Measurements from ENCODE around the gene HHEX. TPM values are rescaled to one million over a fixed set of nuclear protein-coding genes. Genes with fewer than 3 reads are reported as not detected.

HHEX gene
- polyA plus RNA-seq, 1 donor from 2014 or later = not detected

GRCh38 chr10:92690915-92691590 is 1.3 kb downstream of the HHEX start:
- Histone ChIP-seq H3K27ac (ENCODE audit: low read length) (no peak overlapping the region), H3K4me3 (ENCODE audit: low read length) (peak overlapping the region; percentile 59)

GRCh38 chr10:92691591-92692079 is 1.9 kb downstream of the HHEX start:
- no peaks in the 10 kb centered on the region for H3F3A ChIP-seq (ENCODE audit: insufficient read depth, low read length, poor library complexity, severe bottlenecking)
- no peaks in the 10 kb centered on the region for H4K20me1 ChIP-seq (ENCODE audit: insufficient read depth)
- no peak overlapping the region for H2AFZ ChIP-seq (ENCODE audit: low read depth, low read length)
- no peaks in the 10 kb centered on the region for H3K79me2 ChIP-seq (replicated peaks; ENCODE audit: insufficient read depth, low read length)
- H3K4me2 ChIP-seq (ENCODE audit: low read length) = no peak overlapping the region
- TF ChIP-seq EZH2 (IDR thresholded peaks at IDR 0.05; ENCODE audit: borderline replicate concordance, insufficient read depth, low read length, poor library complexity, severe bottlenecking) (peak; percentile 36), RAD21 (conservative IDR thresholded peaks at IDR 0.05) (no peak)
- no peak overlapping the region for H3K27ac ChIP-seq (ENCODE audit: low read length)
- H3K4me3 ChIP-seq (ENCODE audit: low read length) = no peak overlapping the region
- no peak overlapping the region for H3K9ac ChIP-seq (ENCODE audit: low read length)
- no peaks in the 10 kb centered on the region for H3K9me2 ChIP-seq (ENCODE audit: insufficient read depth, low read length)
- no peaks in the 10 kb centered on the region for H3K36me3 ChIP-seq (ENCODE audit: insufficient read depth, low read length)
- H3K27me3 ChIP-seq (ENCODE audit: insufficient read depth, low read depth, low read length) = peaks cover 96% of the 10 kb centered on the region
- peaks cover 12% of the 10 kb centered on the region for H3K9me3 ChIP-seq (ENCODE audit: low read length)

More at GRCh38 chr10:92690915-92691590, 1.3 kb downstream of the HHEX start:
- H3K36me3 ChIP-seq (ENCODE audit: insufficient read depth, low read length) = no peaks in the 10 kb centered on the region
- TF ChIP-seq RAD21 (conservative IDR thresholded peaks at IDR 0.05) = no peak
- no peak for TF ChIP-seq POLR2AphosphoS5 (IDR thresholded peaks at IDR 0.05)
- TF ChIP-seq CTCF (IDR thresholded peaks at IDR 0.05; ENCODE audit: poor library complexity, severe bottlenecking) = no peak
- no peak for TF ChIP-seq REST (IDR thresholded peaks at IDR 0.05; ENCODE audit: borderline replicate concordance)
- no peak for TF ChIP-seq EP300 (conservative IDR thresholded peaks at IDR 0.05; ENCODE audit: poor library complexity, severe bottlenecking)
- no peak for TF ChIP-seq EZH2 (IDR thresholded peaks at IDR 0.05; ENCODE audit: borderline replicate concordance, insufficient read depth, low read length, poor library complexity, severe bottlenecking)
- TF ChIP-seq SMC3 (conservative IDR thresholded peaks at IDR 0.05; ENCODE audit: poor library complexity) = no peak
- TF ChIP-seq TAF1 (IDR thresholded peaks at IDR 0.05; ENCODE audit: low read depth) = no peak
- no peak for TF ChIP-seq MXI1 (conservative IDR thresholded peaks at IDR 0.05; ENCODE audit: poor library complexity, severe bottlenecking)
- no peaks in the 10 kb centered on the region for H3K79me2 ChIP-seq (replicated peaks; ENCODE audit: insufficient read depth, low read length)
- peaks cover 91% of the 10 kb centered on the region for H3K27me3 ChIP-seq (ENCODE audit: insufficient read depth, low read depth, low read length)
- H3K9me3 ChIP-seq (ENCODE audit: low read length) = peaks cover 12% of the 10 kb centered on the region
- H3F3A ChIP-seq (ENCODE audit: insufficient read depth, low read length, poor library complexity, severe bottlenecking) = no peaks in the 10 kb centered on the region
- no peak overlapping the region for H2AFZ ChIP-seq (ENCODE audit: low read depth, low read length)
- H4K20me1 ChIP-seq (ENCODE audit: insufficient read depth) = no peaks in the 10 kb centered on the region
- H3K9ac ChIP-seq (ENCODE audit: low read length) = no peak overlapping the region
- H3K9me2 ChIP-seq (ENCODE audit: insufficient read depth, low read length) = no peaks in the 10 kb centered on the region
- no peak overlapping the region for H3K4me2 ChIP-seq (ENCODE audit: low read length)
